ENCODE measurements around the gene RFK. TPM values are rescaled to one million over a fixed set of nuclear protein-coding genes. Genes with fewer than 3 reads are reported as not detected.

Gene RFK
- 3.3 and 9.3 TPM in 2 replicates for total RNA-seq (2011; cell fraction: chromatin; rRNA removed; ENCODE audit: low replicate concordance)
- total RNA-seq (2011; cell fraction: nucleolus; rRNA removed): 3.6 and 4.0 TPM in 2 replicates
- total RNA-seq (2011; cell fraction: nucleoplasm; rRNA removed): 8.3 and 10.5 TPM in 2 replicates
- total RNA-seq (2014; rRNA removed) (12.4 and 16.4 TPM in 2 replicates), total RNA-seq (2014; rRNA removed; fragmentation: Illumina TruSeq; extraction: Trizol) (26.5 and 27.2 TPM in 2 replicates), total RNA-seq (2015; rRNA removed; fragmentation: Illumina TruSeq; extraction: Trizol) (19.0 and 22.2 TPM in 2 replicates), total RNA-seq (2021) (14.8 and 20.1 TPM in 2 replicates), polyA plus RNA-seq (2011; rRNA removed) (49.3 and 51.1 TPM in 2 replicates), polyA plus RNA-seq (2014; fragmentation: Illumina TruSeq; extraction: Trizol) (23.1 and 28.1 TPM in 2 replicates), polyA plus RNA-seq (2014; fragmentation: Nextera tagmentation; extraction: Ambion mirVana) (1 to 10 TPM; 3.8 to 7.0 TPM), polyA plus RNA-seq (2014; rRNA removed) (12.9 and 17.3 TPM in 2 replicates), polyA minus RNA-seq (2011; rRNA and poly(A)+ RNA removed) (24.4 and 47.3 TPM in 2 replicates), Bru-seq, nascent RNA (percentile 72 among the genes with signal in this experiment), BruChase-seq, experiment 1, labeled RNA remaining after a 2-hour chase (percentile 71 among the genes with signal in this experiment), BruChase-seq, experiment 2, labeled RNA remaining after a 6-hour chase (percentile 77 among the genes with signal in this experiment)
- polyA plus RNA-seq (2011; cell fraction: cytosol; rRNA removed): 15.3 and 17.2 TPM in 2 replicates
- polyA plus RNA-seq (2011; cell fraction: nucleus; rRNA removed): 2.8 and 6.1 TPM in 2 replicates
- polyA plus RNA-seq (2012): 17.4 and 25.5 TPM in 2 replicates
- 11.2 and 16.2 TPM in 2 replicates for polyA minus RNA-seq (2011; cell fraction: cytosol; rRNA and poly(A)+ RNA removed)
- 3.2 and 8.6 TPM in 2 replicates for polyA minus RNA-seq (2011; cell fraction: nucleus; rRNA and poly(A)+ RNA removed)
- long read RNA-seq, experiment 1, transcript RFK-201 (4 exons, 2,684 nt): major isoform, 110 of 125 reads
- long read RNA-seq, experiment 1, partial matches to known transcripts: 4 of 125 reads
- long read RNA-seq, experiment 1, other reads (novel, unspliced or antisense): 9 of 125 reads
- long read RNA-seq, experiment 2, transcript RFK-201 (4 exons, 2,684 nt): major isoform, 7 of 28 reads
- long read RNA-seq, experiment 2, partial matches to known transcripts: 0 of 28 reads
- long read RNA-seq, experiment 2, other reads (novel, unspliced or antisense): 21 of 28 reads
- long read RNA-seq, experiment 3, transcript RFK-201 (4 exons, 2,684 nt): major isoform, 49 of 53 reads
- long read RNA-seq, experiment 3, partial matches to known transcripts: 2 of 53 reads
- long read RNA-seq, experiment 3, other reads (novel, unspliced or antisense): 2 of 53 reads

GRCh38 chr9:76394195-76394959 lies at the start of gene RFK:
RFK (minus strand) TSS chr9:76394426; CDS start chr9:76394171, 255 bp downstream.
- H4K20me1 ChIP-seq (replicated peaks; ENCODE audit: control insufficient read depth, insufficient read depth, low read length): no peaks in the 10 kb centered on the region
- CTCF ChIA-PET (ENCODE audit: low intra/inter-chr PET ratio): interaction anchor here (0.6 to 1.6 kb wide), 3 partner anchors 266 to 602 kb away, joined by 3 to 8 read pairs (median 3); no protein-coding TSS in a partner anchor
- peak within 1 kb of the TSS; percentile 85 for H3K4me3 ChIP-seq
- peak; percentile 95 for ATAC-seq
- peaks cover 37% of the 10 kb centered on the region for H3K79me2 ChIP-seq (ENCODE audit: control insufficient read depth, insufficient read depth, low read length)
- peaks cover 10% of the 10 kb centered on the region; the same call in 1 of the 3 replicates for H3K36me3 ChIP-seq (ENCODE audit: control insufficient read depth, insufficient read depth, low read length)
- H2AFZ ChIP-seq (ENCODE audit: low read depth, low read length): peak within 1 kb of the TSS; percentile 98
- H3K4me1 ChIP-seq (replicated peaks in 1 of 2; ENCODE audit: control insufficient read depth in 2 of 2, insufficient read depth in 2 of 2, low read length in 2 of 2): peaks cover 11% of the 10 kb centered on the region in 2 experiments; a peak in 3 of 5 replicates
- in situ Hi-C loops (cut with MboI): no loop called here
- DNase-seq (ENCODE audit: extremely low read depth in 1 of 4, low spot score in 3 of 4): peak; percentile 86 to 91 (median 87)
- peak within 1 kb of the TSS; percentile 85 for H3K27ac ChIP-seq (ENCODE audit: extremely low read depth, low read depth, low read length)
- intact Hi-C loops (cut with micrococcal nuclease): no loop called here
- under 1% methylated on average over 23 of the region's 81 CpGs for WGBS (ENCODE audit: insufficient coverage, low coverage, missing lambda C conversion rate)
- BruUV-seq (replicated peaks): TSS peak; percentile 94
- peak within 1 kb of the TSS; percentile 78 to 96 for H3K9ac ChIP-seq (ENCODE audit: insufficient read depth in 1 of 2, low read depth in 2 of 2, low read length in 2 of 2)
- H3K4me2 ChIP-seq (ENCODE audit: insufficient read depth, low read length): peak within 1 kb of the TSS; percentile 91
- no peaks in the 10 kb centered on the region for H3K9me3 ChIP-seq (replicated peaks; ENCODE audit: control insufficient read depth, insufficient read depth, low read depth, low read length)
- POLR2A ChIA-PET: interaction anchor here (0.5 to 3.4 kb wide), 17 partner anchors 10 to 1567 kb away, joined by 3 to 17 read pairs (median 3); no protein-coding TSS in a partner anchor
- H3K9me1 ChIP-seq (ENCODE audit: control insufficient read depth, insufficient read depth, low read length): no peaks in the 10 kb centered on the region
- no peaks in the 10 kb centered on the region for H3K27me3 ChIP-seq (ENCODE audit: control insufficient read depth in 2 of 2, insufficient read depth in 2 of 2, low read length in 2 of 2)
- no peak for FAIRE-seq
- TF ChIP-seq HNRNPLL (IDR thresholded peaks at IDR 0.05; ENCODE audit: low read depth, low read length, poor library complexity, severe bottlenecking): peak; percentile 69
- no peak for TF ChIP-seq MAFG (tag; conservative IDR thresholded peaks at IDR 0.05)
- TF ChIP-seq, protein P1, sequence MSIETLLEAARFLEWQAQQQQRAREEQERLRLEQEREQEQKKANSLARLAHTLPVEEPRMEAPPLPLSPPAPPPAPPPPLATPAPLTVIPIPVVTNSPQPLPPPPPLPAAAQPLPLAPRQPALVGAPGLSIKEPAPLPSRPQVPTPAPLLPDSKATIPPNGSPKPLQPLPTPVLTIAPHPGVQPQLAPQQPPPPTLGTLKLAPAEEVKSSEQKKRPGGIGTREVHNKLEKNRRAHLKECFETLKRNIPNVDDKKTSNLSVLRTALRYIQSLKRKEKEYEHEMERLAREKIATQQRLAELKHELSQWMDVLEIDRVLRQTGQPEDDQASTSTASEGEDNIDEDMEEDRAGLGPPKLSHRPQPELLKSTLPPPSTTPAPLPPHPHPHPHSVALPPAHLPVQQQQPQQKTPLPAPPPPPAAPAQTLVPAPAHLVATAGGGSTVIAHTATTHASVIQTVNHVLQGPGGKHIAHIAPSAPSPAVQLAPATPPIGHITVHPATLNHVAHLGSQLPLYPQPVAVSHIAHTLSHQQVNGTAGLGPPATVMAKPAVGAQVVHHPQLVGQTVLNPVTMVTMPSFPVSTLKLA (conservative IDR thresholded peaks at IDR 0.05): peak in 1 of 2 experiments; percentile 57; a peak in 2 of 4 replicates
- no peak for TF ChIP-seq CLOCK (CRISPR knock-in tag; IDR thresholded peaks at IDR 0.05; ENCODE audit: borderline replicate concordance)
- TF ChIP-seq ZNF444 (CRISPR knock-in tag; IDR thresholded peaks at IDR 0.05): no peak
